ENCODE measurements around the gene DNAJA3. TPM values are rescaled to one million over a fixed set of nuclear protein-coding genes. Genes with fewer than 3 reads are reported as not detected.
A peak's percentile ranks its signal among the peaks of the same experiment; 100 is the strongest.

The DNAJA3 gene
- total and polyA plus RNA-seq, 9 of the 15 experiments (the other 6 are each of a cell fraction or from before 2014, with no cell fraction given), result 8.1 to 105 (median 79.0) TPM

- TF ChIP-seq, protein P1, sequence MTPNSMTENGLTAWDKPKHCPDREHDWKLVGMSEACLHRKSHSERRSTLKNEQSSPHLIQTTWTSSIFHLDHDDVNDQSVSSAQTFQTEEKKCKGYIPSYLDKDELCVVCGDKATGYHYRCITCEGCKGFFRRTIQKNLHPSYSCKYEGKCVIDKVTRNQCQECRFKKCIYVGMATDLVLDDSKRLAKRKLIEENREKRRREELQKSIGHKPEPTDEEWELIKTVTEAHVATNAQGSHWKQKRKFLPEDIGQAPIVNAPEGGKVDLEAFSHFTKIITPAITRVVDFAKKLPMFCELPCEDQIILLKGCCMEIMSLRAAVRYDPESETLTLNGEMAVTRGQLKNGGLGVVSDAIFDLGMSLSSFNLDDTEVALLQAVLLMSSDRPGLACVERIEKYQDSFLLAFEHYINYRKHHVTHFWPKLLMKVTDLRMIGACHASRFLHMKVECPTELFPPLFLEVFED (CRISPR knock-in tag; conservative IDR thresholded peaks at IDR 0.05), result peak; percentile 68; the same call in 1 of the 2 replicates
- TF ChIP-seq PPARD (CRISPR knock-in tag; IDR thresholded peaks at IDR 0.05), result peak; percentile 81; the same call in 1 of the 2 replicates
- no peak for TF ChIP-seq ZNF740 (CRISPR knock-in tag; IDR thresholded peaks at IDR 0.05)
- TF ChIP-seq ZNF740 (tag; IDR thresholded peaks at IDR 0.05), result peak in 1 of 2 experiments; percentile 74; a peak in 1 of 4 replicates
- peak; percentile 43; the same call in 1 of the 2 replicates for TF ChIP-seq ZKSCAN8 (CRISPR knock-in tag; IDR thresholded peaks at IDR 0.05)
- peak; percentile 79 for TF ChIP-seq TSHZ1 (CRISPR knock-in tag; IDR thresholded peaks at IDR 0.05)
- TF ChIP-seq MEF2D (tag; conservative IDR thresholded peaks at IDR 0.05; ENCODE audit: low read depth), result peak; percentile 80
- peak; percentile 97 for TF ChIP-seq ZNF175 (CRISPR knock-in tag; IDR thresholded peaks at IDR 0.05; ENCODE audit: low read depth)
- TF ChIP-seq MXD1 (CRISPR knock-in tag; IDR thresholded peaks at IDR 0.05; ENCODE audit: borderline replicate concordance, poor library complexity, severe bottlenecking), result peak; percentile 61
- TF ChIP-seq JUND (IDR thresholded peaks at IDR 0.05; ENCODE audit: borderline replicate concordance, low read depth, low read length), result peak; percentile 77
- TF ChIP-seq JUND (tag; IDR thresholded peaks at IDR 0.05; ENCODE audit: borderline replicate concordance, low read depth, low read length), result no peak
- peak; percentile 80; the same call in 1 of the 2 replicates for TF ChIP-seq FOXJ2 (tag; IDR thresholded peaks at IDR 0.05)
- TF ChIP-seq, protein P2, sequence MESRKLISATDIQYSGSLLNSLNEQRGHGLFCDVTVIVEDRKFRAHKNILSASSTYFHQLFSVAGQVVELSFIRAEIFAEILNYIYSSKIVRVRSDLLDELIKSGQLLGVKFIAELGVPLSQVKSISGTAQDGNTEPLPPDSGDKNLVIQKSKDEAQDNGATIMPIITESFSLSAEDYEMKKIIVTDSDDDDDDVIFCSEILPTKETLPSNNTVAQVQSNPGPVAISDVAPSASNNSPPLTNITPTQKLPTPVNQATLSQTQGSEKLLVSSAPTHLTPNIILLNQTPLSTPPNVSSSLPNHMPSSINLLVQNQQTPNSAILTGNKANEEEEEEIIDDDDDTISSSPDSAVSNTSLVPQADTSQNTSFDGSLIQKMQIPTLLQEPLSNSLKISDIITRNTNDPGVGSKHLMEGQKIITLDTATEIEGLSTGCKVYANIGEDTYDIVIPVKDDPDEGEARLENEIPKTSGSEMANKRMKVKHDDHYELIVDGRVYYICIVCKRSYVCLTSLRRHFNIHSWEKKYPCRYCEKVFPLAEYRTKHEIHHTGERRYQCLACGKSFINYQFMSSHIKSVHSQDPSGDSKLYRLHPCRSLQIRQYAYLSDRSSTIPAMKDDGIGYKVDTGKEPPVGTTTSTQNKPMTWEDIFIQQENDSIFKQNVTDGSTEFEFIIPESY (CRISPR knock-in tag; IDR thresholded peaks at IDR 0.05), result peak; percentile 89
- TF ChIP-seq HDAC8 (tag; IDR thresholded peaks at IDR 0.05), result peak; percentile 81; the same call in 1 of the 2 replicates
Observed at GRCh38 chr16:4450931-4451519, 25.4 kb downstream of the DNAJA3 start (continued).
